HEK293 (cell line): ENCODE results near the gene ADPRHL1.

Experiments used
- CTCF ChIP-seq: fragments of 450-650 bp; formaldehyde crosslinking; IDR thresholded peaks from 2 replicates; pipeline ENCODE4 v1.5.1; 2016; ENCODE audit warnings: missing biosample characterization, missing genetic modification characterization
- SCRT2 ChIP-seq: fragments of 450-650 bp; formaldehyde crosslinking; IDR thresholded peaks from 2 replicates; pipeline ENCODE4 v1.5.1; 2016; ENCODE audit warnings: missing biosample characterization, missing genetic modification characterization
- YY1 ChIP-seq: fragments of 450-650 bp; formaldehyde crosslinking; IDR thresholded peaks from 2 replicates; pipeline ENCODE4 v1.5.1; 2018; ENCODE audit warnings: missing biosample characterization, missing genetic modification characterization
- ZBTB21 ChIP-seq: fragments of 450-650 bp; formaldehyde crosslinking; IDR thresholded peaks from 2 replicates; pipeline ENCODE4 v1.5.1; 2017; ENCODE audit warnings: missing biosample characterization, missing genetic modification characterization
- ZNF501 ChIP-seq: fragments of 450-650 bp; formaldehyde crosslinking; IDR thresholded peaks from 2 replicates; pipeline ENCODE4 v1.5.1; 2016; ENCODE audit warnings: missing biosample characterization, missing genetic modification characterization
- ZNF510 ChIP-seq: fragments of 450-650 bp; formaldehyde crosslinking; IDR thresholded peaks from 2 replicates; pipeline ENCODE4 v1.5.1; 2018; ENCODE audit warnings: mild to moderate bottlenecking, missing genetic modification characterization, missing biosample characterization; ENCODE audit not compliant: insufficient replicate concordance
- ZSCAN5A ChIP-seq: fragments of 450-650 bp; formaldehyde crosslinking; IDR thresholded peaks from 2 replicates; pipeline ENCODE4 v1.5.1; 2016; ENCODE audit warnings: missing biosample characterization, missing genetic modification characterization

- TF ChIP-seq SCRT2 (tag by site-specific recombination) = no peak
- TF ChIP-seq CTCF (tag by site-specific recombination) = no peak
- TF ChIP-seq ZBTB21 (tag by site-specific recombination) = 0 out of 2 replicates have a peak, but pooled peaks have one; percentile 1
- no peak for TF ChIP-seq YY1
- TF ChIP-seq ZSCAN5A (tag by site-specific recombination) = no peak
- TF ChIP-seq ZNF510 (tag by site-specific recombination) = no peak
- TF ChIP-seq ZNF501 (tag by site-specific recombination) = no peak
These were observed 41.9 kb downstream of the ADPRHL1 start for GRCh38 chr13:113411216-113412023.
